ENCODE measurements around the gene GSG1L.

The GSG1L gene

DNA sequence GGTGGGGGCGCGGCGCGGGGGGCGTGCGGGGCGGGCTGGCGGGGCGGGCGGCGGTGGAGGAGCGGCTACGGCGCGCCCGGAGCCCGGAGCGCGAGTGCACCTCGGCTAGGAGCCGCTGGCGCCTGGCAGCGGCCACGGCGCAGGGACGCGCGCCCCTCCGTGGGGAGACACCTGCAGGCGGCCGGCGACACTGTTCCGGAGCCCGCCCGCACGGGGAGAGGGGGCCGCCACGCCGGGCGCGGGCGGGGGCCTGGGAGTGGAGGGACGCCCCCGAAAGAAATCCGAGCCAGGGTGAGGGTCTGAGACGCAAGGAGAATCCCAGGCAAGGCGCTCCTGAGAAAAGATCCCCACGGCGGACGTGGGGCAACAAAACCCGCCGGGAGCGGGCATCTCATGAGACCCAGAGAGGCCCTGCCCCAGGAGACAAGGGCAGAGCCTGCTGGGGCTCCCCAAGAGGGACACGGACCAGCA lies at the start of gene GSG1L:
GSG1L (minus strand) TSS at position 124 of the 471 bp plus-strand sequence. CDS start 290 bp downstream, outside the sequence.
- no peak for DNase-seq (ENCODE audit: low read depth)

DNA sequence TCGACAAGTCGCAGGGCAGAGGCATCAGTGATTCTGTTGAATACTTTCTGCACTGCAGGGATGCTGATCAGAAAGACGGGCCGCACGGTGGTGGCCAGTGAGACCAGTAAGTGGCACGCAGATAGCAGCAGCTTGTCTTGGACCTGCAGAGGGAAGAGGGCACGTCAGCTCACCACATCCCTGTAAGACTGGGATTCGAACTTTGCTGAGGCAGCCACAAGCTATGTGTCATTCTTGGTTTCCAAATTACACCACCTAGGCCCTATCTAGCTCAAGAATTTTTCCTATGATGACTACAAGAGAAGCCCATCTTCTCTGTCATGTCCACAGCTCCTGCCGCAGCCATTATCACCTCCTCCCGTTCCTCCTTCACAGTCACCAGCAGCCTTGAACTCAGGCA lies 49.4 kb upstream of the GSG1L start:
- DNase-seq (ENCODE audit: low read depth): no peak

- no peak for DNase-seq (ENCODE audit: low read depth)
Measured at GRCh38 chr16:28110977-28111376, 47.5 kb upstream of the GSG1L start.

DNA sequence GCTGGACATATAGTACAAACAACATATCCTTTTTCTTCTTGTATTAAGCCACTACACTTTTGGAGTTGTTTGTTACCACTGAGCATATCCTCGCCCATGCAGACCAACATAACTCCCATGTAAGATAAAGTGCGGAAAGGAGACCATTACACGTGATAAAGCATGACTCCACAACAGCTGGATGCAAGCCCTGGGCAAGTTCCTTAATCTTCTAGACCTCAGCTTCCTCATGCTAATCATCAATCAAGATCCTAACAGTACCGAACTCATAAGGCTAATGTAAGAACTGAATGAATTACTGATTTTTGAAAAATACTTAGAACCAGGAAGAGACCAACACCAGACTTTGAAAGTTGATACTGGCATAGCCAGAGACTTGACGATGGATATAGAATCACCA lies 47.0 kb upstream of the GSG1L start:
- DNase-seq (ENCODE audit: low read depth): no peak

GRCh38 chr16:28110074-28110473 lies 46.6 kb upstream of the GSG1L start:
- DNase-seq (ENCODE audit: low read depth): no peak

DNA sequence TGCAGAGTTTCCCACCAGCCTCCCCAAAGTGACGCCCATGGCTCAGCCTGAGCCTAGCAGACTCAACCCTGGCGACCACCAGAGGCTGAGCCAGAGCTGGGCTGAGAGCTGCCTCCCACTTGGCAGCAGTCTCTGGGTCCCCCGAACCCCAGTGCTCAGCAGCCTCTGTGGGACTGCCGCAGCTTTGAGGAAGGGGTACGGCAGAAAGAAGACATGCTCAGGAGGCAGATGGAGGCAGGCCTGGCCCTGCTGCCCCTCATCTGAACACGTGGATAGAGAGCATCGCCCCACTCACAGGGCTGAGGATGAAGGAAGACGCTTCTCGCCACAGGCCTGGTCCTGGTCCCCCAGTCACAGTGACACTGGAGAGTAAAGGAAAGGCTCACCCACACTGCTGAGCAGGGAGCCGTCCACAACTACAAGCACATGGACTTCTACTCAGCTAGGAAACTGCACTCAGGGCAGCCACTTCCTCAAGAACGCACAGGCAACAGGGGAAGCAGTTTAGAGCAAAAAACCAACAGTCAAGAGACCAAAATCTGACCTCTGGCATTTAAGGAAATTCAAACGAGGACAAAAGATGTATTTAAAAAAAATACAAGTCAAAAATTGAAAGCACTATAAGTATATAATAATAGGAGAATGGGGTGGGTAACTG lies 45.2 kb upstream of the GSG1L start:
- no peak for DNase-seq (ENCODE audit: low read depth)

- no peak for DNase-seq (ENCODE audit: low read depth)
Measured at GRCh38 chr16:28107232-28107631, 43.7 kb upstream of the GSG1L start.

GRCh38 chr16:28106467-28107215 lies 43.1 kb upstream of the GSG1L start:
- no peak for DNase-seq (ENCODE audit: low read depth)

- no peak for DNase-seq (ENCODE audit: low read depth)
Measured at GRCh38 chr16:28105954-28106353, 42.4 kb upstream of the GSG1L start.

DNA sequence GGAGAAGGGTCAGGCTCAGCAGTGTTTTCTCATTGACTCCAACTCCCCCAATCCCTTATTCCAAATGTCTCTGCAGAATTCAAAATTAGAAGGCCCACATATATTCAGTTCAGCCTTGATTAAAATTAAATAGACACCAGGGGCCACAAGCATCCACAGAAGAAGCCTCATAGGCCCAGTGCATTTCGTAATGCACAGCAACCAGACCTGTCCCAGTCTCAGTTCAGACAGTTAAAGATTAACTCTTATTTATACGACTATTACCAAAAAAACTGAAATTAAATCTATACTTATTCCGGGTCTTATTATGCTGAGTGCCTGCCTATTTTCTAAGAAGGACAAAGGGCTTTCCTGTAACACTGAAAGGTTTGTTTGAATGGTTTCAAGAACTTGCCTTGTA lies 41.8 kb upstream of the GSG1L start:
- DNase-seq (ENCODE audit: low read depth): no peak

DNA sequence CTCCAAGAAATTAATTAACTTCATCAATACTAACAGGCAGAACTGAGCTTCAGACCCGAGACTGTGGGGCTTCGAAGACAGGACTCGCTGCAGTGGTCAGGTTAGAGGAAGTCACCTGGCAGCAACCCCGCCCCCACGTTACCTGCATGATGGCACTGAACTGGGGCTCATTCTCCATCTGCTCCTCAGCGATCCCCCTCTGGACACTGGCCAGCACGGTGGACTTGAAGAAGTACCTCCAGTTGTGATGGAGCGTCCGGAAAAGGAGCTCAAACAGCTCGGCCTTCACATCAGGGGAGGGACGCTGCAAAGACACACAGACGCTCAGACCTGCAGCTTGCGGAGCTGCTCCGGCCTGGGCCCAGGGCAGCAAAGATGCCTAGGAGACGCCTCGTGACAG lies 40.9 kb upstream of the GSG1L start:
- DNase-seq (ENCODE audit: low read depth): no peak

DNA sequence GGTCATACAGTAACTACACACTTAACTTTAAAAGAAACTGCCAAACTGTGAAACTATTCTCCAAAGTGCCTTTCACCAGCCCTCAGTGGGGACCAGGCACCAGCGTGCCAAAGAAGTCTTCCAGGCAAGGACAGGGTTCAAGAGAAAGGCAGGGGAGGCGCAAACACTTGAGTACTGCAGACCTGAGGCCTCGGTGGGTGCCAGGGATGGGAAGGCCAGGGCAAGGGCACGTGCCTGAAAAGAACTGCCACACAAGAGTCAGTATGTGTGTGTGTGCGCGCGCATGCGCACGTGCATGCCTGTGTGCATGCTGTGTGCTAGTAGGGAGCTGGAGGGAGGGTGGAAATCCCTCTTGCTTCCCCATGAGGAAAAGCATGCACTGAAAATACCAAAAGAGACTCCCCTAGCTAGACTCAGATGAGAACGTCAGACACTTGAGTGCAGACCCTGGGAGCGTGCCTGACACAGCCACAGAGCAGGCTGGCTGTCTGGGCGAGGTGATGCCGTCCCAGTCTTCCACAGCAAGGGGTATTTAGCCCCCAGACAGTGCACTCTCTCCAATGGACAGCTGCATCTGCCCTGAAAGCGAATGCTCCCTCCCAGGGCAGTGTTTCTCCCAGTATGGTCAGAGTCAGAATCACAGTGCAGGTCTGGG lies 40.1 kb upstream of the GSG1L start:
- DNase-seq (ENCODE audit: low read depth): no peak

DNA sequence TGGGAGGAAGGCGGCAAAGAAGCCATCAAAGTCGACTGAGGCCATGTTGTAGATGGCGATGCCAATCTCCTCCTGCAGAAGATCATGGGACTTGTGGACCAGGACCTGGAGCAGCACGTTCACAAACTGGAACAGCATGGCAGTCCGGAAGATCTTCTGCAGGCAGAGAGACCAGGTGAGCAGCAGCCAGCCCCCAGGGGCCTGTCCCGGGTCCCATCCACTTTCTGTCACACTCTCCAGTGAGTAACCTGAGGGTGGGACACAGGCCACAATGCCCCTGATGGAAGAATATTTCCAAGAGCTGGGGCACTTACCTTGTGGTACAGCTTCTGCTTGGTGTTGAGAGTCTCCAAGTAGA lies 38.0 kb upstream of the GSG1L start:
- DNase-seq (ENCODE audit: low read depth): no peak

DNA sequence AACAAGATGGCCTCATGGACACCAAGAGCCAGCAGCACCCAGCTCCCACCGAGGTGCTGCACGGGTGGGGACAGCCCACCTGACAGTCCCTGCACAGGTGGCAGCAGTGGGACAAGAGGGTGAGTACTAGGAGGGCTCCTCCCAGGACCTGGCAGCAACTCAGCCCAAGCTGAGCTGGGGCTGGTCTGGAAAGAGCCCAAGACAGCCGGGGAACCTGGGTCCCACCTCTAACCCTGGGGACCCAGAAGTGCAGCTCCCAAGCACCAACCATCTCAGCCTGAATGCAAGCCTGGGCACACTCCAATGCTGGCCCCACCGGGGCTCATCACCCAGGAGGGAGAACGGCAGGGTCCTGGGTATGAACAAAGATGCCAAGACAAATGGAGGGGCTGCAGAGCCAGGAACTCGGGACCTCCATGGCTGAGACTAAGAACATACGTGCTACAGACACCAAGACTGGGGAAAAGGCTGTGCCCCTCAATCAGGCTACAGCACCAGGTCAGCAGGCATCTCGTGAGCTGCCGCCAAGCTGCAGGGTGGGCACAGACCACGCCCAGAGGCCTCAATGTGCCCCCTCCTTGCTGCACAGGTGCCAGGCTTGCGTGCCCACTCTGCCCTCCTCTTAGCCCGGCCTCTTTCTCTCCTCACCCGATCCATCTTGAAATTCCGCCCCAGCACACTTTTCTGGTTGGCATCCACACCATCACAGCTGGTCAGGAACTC lies 37.5 kb upstream of the GSG1L start:
- DNase-seq (ENCODE audit: low read depth): no peak

DNA sequence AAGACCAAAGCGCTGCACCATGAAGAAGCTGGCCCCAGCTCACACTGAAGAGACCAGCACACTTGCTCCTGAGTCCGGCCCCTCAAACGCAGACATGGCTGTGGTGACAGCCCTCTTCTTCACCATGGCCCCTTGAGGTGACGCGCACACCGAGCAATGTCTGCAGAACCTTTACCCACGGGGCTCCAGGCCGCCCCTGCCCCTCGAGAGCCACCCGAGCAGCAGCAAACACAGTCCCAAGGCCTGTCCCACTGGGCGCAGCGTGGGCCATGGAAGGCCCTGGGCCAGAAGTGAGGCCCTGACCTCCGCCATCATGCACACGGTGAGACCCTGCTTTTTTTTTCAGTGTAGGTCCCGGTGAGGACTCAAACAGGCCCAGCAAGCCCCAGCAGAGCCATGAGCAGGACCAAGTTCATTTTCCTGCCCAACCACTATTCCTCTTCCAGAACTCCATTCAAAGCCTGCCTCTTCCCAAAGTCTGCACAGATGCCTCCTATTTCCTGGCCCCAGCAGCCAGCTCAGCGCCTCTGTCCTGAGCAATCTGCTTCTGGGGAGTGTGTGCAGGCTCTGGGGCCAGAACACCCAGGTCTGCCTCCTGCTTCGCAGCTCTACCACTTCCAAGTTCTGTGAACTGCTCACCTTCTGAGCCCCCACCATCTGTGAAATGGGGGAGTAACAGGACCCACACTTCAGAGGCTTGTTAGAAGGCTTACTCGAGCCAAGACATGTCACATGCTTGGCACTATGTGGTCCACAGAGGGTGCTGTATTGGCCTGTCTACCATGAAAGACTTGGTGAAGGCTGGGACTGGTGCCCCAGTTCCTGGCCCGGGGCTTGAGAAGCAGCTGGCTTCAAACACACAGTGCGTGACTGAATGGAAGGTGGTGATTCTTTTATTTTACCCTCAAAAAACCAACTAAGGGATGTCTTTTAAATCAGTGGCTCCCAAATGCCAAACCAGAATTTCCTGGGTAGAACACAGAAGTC lies 35.7 kb upstream of the GSG1L start:
- DNase-seq (ENCODE audit: low read depth): no peak

GRCh38 chr16:28098171-28098958 lies 34.9 kb upstream of the GSG1L start:
- DNase-seq (ENCODE audit: low read depth): no peak

DNA sequence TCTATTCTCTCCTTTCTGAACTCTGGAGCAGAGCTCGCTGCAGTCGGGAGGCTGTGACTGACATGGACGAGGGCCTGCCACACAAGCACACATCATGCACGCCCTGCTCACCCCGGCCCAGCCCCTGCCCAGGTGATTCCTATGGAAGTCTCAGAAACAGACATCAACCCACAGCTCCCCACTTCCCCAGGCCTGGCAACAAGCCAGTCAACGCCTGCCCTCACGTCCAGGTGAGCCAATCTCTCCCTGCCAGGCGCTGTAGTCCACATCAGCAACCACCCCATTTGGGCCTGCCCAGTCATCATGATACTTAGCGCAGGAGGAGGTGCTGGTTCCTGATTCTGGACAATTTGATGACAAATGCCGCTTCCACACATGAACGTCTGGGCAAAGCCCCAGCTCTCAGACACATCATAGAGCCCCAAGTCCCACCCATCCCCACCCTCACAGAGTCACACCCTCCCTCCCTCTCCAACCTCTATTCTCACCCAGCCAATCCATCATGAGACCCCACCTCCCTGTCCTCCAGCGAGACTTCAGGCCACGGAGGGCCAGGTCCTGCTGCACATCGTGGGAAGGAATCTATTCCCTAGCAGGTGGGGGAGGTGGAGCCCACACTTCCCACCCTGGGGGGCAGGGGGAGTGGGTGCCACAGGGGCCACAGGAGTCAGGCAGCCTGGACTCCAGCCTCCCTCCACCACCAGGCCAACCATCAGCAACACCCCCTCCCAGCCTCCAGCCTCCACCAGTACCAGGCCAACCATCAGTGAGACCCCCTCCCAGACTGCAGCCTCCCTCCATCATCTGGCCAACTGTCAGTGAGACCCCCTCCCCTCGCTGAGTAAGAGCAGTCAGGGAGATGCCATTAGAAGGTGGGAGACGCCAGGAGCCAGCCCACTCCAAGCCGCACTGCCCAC lies 33.7 kb upstream of the GSG1L start:
- DNase-seq (ENCODE audit: low read depth): no peak

DNA sequence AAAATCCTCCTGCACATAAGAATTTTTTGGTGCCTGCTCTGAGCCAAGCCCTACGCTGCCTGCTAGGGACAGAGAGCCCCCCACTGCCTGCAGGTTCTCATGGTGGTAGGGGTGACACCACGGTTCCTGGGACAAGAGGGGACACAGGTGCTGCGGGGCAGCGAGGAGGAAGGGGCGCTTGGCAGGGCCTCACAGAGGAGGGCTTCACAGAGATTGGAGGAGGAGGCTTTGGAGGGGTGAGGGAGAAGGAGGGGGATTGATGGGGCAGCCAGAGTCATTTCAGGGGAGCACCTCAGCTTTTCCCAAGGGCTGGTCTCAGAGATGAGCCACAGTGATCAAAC lies 29.8 kb upstream of the GSG1L start:
- no peak for DNase-seq (ENCODE audit: low read depth)

GRCh38 chr16:28092721-28093384 lies 29.3 kb upstream of the GSG1L start:
- no peak for DNase-seq (ENCODE audit: low read depth)

Measured in stimulated activated CD8-positive, alpha-beta memory T cell treated with anti-CD3 and anti-CD28 coated beads, Interleukin-12 subunit alpha, Interleukin-12 subunit beta, amount 100 ng/mL, for 4 hours (primary cell).